ENCODE data around the gene CTNNAL1. TPM values are rescaled to one million over a fixed set of nuclear protein-coding genes. Genes with fewer than 3 reads are reported as not detected.
"Not testable (repeated sequence)": the region's sequence is repeated elsewhere in the genome, so short reads cannot be mapped to it uniquely, and the experiment has no call there.

The CTNNAL1 gene
- total RNA-seq, 1 donor from 2014 or later, result 177 TPM

- ATAC-seq (no peak), DNase-seq (ENCODE audit: low spot score) (no peak)
- intact Hi-C loops (cut with DNase I), result no loop called here
Measured at GRCh38 chr9:109010746-109011145, 2.6 kb downstream of the CTNNAL1 start.

- intact Hi-C loops (cut with DNase I), result no loop called here
- DNase-seq (ENCODE audit: low spot score) (no peak), ATAC-seq (no peak)
Measured at GRCh38 chr9:109005678-109006077, 7.6 kb downstream of the CTNNAL1 start.

- DNase-seq (ENCODE audit: low spot score) (no peak), ATAC-seq (no peak)
- intact Hi-C loops (cut with DNase I), result no loop called here
Measured at GRCh38 chr9:109003116-109003515, 10.2 kb downstream of the CTNNAL1 start.

- DNase-seq (ENCODE audit: low spot score), result no peak
- no peak for ATAC-seq
- intact Hi-C loops (cut with DNase I), result no loop called here
Measured at GRCh38 chr9:109002141-109002540, 11.2 kb downstream of the CTNNAL1 start.

DNA sequence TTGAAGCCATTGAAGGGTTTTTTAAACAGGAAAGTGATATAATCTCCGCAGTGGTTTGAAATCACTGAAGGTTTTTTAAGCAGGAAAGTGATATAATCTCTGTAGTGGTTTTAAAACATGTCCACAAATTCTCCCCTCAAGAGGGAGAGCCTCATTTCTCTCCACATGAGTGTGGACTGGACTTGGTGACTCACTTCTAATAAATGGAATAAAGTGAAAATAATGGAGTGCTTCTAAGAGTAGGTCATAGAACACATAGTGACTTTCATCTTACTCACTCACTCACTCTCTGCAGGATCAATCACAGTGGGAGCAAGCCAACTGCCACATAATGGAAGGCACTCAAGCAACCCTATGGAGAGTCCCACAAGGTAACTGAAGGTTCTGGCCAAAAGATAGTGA is 12.0 kb downstream of the CTNNAL1 start:
- DNase-seq (ENCODE audit: low spot score) (no peak), ATAC-seq (no peak)
- intact Hi-C loops (cut with DNase I), result no loop called here

- no peak for ATAC-seq
- intact Hi-C loops (cut with DNase I), result no loop called here
Measured at GRCh38 chr9:108997112-108997511, 16.2 kb downstream of the CTNNAL1 start.

GRCh38 chr9:108996643-108997042 is 16.7 kb downstream of the CTNNAL1 start:
- ATAC-seq, result no peak
- no peak for DNase-seq (ENCODE audit: low spot score)
- intact Hi-C loops (cut with DNase I), result no loop called here

More at GRCh38 chr9:108997112-108997511, 16.2 kb downstream of the CTNNAL1 start:
- no peak for DNase-seq (ENCODE audit: low spot score)

GRCh38 chr9:108994695-108995094 is 18.6 kb downstream of the CTNNAL1 start:
- intact Hi-C loops (cut with DNase I), result no loop called here
- DNase-seq (ENCODE audit: low spot score) (no peak), ATAC-seq (peak; percentile 34)

- no peak for ATAC-seq
- no peak for DNase-seq (ENCODE audit: low spot score)
- intact Hi-C loops (cut with DNase I), result loop anchor here (2.0 kb wide), 1 partner anchor 59 kb away; no protein-coding TSS in a partner anchor
Measured at GRCh38 chr9:108991479-108991878, 21.8 kb downstream of the CTNNAL1 start.

DNA sequence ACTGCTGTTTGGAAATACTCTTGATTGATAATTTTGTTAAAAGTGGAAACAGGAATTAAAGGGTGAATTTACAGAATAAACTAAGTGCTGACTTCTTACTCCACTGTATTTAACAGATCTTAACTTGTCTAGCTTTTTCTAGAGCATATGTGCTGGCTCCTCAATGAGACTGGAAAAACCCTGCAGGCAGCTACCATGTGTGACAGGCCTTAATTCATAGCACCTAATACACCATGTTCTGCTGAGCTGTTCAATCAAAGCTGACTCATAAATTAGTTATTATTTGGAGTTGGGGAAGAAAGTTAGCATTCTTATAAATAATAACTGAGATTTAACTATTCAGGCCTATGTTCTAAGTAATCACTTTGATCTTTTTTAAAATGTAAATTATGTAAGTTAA is 29.4 kb downstream of the CTNNAL1 start:
- intact Hi-C loops (cut with DNase I), result no loop called here
- DNase-seq (ENCODE audit: low spot score) (no peak), ATAC-seq (no peak)

DNA sequence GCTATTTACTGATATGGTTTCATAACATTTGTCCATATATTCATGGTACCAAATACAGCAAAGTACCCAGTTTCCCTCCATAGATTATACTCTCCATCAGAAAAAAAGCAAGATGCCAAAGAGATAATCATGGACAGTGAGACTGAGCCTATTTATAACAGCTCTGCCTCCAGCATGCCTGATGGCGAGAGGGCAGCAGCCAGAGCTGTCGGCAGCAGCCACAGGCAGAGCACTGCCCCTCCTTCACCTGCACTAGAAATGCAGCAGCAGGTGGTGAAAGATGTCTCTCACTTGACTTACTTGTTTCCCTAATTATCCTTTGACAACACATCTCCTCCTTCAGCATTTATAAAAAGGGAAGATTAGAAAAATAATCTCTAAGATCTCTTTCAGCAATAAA is 32.4 kb downstream of the CTNNAL1 start:
- intact Hi-C loops (cut with DNase I), result no loop called here
- DNase-seq (ENCODE audit: low spot score), result no peak
- ATAC-seq, result no peak

- no peak for DNase-seq (ENCODE audit: low spot score)
- intact Hi-C loops (cut with DNase I), result no loop called here
- ATAC-seq, result peak; percentile 26
Measured at GRCh38 chr9:108978205-108978604, 35.1 kb downstream of the CTNNAL1 start.

DNA sequence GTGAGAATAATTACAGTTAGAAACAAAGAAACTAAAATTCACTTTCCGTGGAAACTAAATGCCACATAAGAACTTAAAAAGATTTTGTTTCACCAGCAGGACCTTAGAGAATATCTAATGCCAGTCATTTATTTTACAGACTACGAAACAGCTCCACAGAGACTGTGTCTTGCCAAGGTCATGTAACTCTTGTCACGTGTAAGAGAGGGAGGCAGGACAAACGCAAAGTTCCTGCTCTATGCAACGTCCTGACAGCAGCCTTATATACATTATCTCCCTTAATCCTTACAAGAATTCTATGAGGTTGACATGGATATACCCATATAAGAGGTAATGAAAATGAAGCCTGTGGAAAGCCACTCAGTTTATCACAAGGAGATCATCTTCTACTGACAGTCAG is 39.4 kb downstream of the CTNNAL1 start:
- intact Hi-C loops (cut with DNase I), result no loop called here
- peak; percentile 72 for ATAC-seq
- no peak for DNase-seq (ENCODE audit: low spot score)

DNA sequence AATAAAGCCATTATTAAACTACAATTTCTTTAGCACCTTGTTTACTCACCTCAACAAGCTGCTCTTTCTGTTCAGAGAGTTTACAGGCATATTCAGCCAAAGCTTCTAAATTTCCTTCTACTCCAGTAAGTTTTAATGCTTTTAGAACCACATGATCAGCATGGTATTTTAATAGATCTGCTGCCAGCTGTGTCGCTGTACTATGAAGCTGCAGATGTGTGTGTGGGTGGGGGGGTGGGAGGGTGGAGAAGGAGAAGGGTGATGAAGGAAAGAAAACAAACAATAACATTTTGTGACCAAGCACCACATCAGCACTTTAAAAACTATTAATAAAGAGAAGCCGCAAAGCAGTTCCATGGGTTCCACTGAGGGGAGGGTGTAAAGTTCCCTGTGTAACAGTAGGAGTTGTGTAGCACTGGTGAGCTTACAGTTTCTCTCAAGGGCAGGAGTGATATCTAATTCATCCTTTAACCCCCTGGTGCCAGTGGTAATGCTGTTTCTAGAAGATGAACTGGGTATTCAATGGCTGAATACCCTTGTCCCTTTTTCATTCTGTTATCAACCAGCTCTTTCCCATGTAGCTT is 40.6 kb downstream of the CTNNAL1 start:
- no peak for DNase-seq (ENCODE audit: low spot score)
- peak; percentile 72 for ATAC-seq
- intact Hi-C loops (cut with DNase I), result no loop called here

GRCh38 chr9:108972186-108972585 is 41.1 kb downstream of the CTNNAL1 start:
- intact Hi-C loops (cut with DNase I), result no loop called here
- ATAC-seq, result no peak
- DNase-seq (ENCODE audit: low spot score), result no peak

DNA sequence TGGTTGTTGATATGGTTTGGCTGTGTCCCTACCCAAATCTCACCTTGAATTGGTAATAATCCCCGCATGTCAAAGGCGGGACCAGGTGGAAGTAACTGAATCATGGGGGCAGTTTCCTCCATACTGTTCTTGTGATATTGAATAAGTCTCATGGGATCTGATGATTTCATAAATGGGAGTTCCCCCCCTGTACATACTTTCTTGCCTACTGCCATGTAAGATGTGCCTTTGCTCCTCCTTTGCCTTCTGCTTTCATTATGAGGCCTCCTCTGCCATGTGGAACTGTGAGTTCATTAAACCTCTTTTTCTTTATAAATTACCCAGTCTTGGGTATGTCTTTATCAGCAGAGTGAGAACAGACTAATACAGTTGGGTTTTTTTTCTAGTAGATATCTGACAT is 41.9 kb downstream of the CTNNAL1 start:
- intact Hi-C loops (cut with DNase I); DNase-seq (ENCODE audit: low spot score); ATAC-seq: not testable (repeated sequence)

DNA sequence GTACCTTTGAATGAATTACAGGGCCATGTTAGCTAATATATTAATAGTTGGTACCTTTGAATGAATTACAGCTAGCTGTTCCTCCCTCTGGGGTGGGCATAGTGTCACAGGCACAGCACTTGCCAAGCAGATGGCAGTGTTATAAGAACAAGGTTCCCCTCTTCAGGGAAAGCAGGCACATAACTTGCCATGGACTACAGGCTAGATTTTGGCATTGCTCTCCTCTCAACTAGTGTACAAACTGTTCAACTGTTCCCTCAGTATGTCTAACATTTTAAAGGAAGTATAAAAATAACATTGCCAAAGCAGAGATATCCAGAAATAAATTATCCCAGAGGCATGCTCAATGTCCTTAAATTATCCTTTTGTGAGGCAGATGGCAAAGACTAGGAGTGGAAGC is 45.4 kb downstream of the CTNNAL1 start:
- no peak for DNase-seq (ENCODE audit: low spot score)
- ATAC-seq, result no peak
- intact Hi-C loops (cut with DNase I), result no loop called here

DNA sequence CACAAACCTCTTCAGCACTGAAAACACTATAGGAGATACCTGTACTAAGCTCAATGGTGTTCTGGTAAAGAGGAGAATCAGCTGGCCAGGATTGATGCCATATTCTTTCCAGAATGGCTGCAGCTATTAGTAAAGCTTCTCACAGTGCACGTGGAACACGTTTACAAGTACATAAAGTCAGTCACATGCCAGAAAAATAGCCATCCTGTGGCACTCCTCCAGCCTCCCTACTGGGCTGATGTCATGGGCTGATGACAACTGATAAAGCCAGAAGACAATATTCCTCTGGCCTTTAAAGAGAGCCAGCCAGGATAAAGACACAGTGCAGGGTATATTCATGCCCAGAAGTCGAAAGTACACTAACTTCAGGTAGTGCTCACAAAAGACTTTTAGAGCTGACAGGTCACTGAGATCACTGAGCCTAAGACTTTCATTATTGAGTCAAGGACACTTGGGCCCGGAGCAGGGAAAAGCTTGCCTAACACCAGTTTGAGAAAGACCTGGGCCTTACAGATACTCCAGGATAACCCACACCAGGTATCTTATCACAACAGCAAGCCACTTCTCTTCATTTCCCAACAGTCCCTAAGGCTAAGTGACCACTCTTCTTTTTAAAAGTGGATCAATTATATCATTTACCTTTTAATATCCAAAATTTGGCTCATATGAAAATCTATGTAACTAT is 49.7 kb downstream of the CTNNAL1 start:
- DNase-seq (ENCODE audit: low spot score), result no peak
- no peak for ATAC-seq
- intact Hi-C loops (cut with DNase I), result no loop called here

DNA sequence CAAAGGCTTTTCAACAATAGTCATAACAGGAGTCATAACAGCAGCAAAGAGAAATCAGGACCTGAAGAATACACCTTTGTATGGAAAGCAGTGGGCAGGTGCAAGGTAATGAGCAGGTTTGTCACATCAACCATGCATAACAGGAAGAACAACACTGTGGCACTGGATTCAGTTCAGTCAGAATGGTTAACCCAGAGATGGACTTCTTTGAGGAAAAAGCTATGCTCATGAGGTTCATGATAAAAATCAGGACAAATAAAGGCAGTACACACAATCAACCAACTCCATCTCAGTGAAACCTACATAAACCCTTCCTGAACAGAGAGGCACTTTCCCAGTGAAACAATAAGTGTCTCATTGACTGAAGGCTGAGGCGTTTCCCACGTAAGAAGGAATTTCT is 52.1 kb downstream of the CTNNAL1 start:
- intact Hi-C loops (cut with DNase I), result no loop called here
- no peak for DNase-seq (ENCODE audit: low spot score)
- ATAC-seq, result no peak

DNA sequence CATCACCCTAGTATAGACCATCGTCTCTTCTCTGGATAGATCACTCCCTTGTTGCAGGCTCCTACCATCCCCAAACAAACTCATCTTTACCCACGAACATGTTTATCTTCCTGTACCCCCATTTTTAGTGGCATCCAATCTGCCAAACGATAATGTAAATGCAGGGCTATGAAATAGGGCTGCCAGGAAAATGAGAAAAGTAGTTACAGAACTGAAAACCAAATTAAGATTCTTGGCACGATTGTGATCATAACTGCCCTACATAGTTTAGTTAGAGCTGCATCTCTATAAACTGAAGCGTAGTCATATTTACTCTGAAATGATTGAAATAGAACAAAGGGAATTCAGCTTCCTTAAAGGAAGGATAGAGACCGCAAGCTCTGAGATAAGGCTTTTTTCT is 53.0 kb downstream of the CTNNAL1 start:
- intact Hi-C loops (cut with DNase I), result no loop called here
- DNase-seq (ENCODE audit: low spot score), result no peak
- ATAC-seq, result no peak

DNA sequence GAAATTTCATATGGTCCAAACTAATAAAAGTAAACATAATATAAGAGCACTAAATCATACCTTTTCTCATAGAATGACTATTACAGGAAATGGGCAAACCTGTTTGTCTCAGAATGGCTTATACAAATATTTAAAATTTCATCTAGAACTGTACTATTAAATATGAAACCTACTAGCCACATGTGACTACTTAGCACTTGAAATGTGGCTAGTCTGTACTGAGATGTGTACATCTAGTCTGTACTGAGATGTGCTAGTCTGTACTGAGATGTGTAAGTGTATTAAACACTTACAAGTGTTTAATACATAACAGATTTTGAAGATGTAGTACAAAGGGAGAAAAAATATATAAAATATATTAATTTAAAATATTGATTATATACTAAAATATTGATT is 56.7 kb downstream of the CTNNAL1 start:
- intact Hi-C loops (cut with DNase I), result no loop called here
- ATAC-seq (no peak), DNase-seq (ENCODE audit: low spot score) (no peak)

Data from sciatic nerve (tissue), 2 donors.